DOHH2 (cell line): ENCODE data around the gene BABAM2.

ENCODE experiments used
- CTCF ChIP-seq: fragments of 200-600 bp; sonication (generic); IDR thresholded peaks from one replicate; pipeline ENCODE4 v1.5.1; 2014; ENCODE audit warnings: antibody characterized with exemption, mild to moderate bottlenecking, low read depth, low read length; ENCODE audit not compliant: poor library complexity, severe bottlenecking
- EZH2phosphoT487 ChIP-seq: fragments of 200-600 bp; sonication (generic); IDR thresholded peaks from 2 replicates; pipeline ENCODE4 v1.6.1; 2017; ENCODE audit warnings: borderline replicate concordance, mild to moderate bottlenecking, antibody characterized with exemption, low read length, moderate library complexity, mixed read lengths

- TF ChIP-seq CTCF (no peak), EZH2phosphoT487 (no peak)
Measured at GRCh38 chr2:28273751-28274150, 383.2 kb downstream of the BABAM2 start.
